ENCODE data around the gene CAGE1. TPM values are rescaled to one million over a fixed set of nuclear protein-coding genes. Genes with fewer than 3 reads are reported as not detected.
A peak's percentile ranks its signal among the peaks of the same experiment; 100 is the strongest.

Gene CAGE1
- total RNA-seq, 2 donors from 2014 or later: 0.15 to 0.22 TPM

DNA sequence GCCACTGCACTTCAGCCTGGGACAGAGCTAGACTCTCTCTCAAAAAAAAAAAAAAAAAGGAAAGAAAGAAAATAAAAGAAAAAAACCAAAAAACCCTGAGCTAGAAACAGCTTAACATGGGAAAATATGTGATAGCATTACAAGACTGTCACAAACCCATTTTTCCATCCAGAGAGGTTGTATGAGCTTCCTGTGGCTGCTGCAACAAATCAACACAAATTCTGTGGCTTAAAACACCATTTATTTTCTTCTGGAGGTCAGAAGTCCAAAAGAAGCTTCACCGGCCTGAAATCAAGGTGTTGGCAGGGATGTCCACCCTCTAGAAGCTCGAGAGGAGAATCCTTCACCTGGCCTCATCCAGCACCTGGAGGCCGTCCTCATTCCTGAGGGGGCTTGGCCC, 54.9 kb downstream of the CAGE1 start:
- H3K9me3 Mint-ChIP-seq: peaks cover 8% of the 10 kb centered on the region
- no peak overlapping the region for H3K4me3 Mint-ChIP-seq
- H3K27ac Mint-ChIP-seq: no peak overlapping the region
- no peaks in the 10 kb centered on the region for H3K27me3 Mint-ChIP-seq (ENCODE audit: insufficient read depth)
- H3K27me3 ChIP-seq (ENCODE audit: control insufficient read depth, insufficient read depth, low read length, poor library complexity, severe bottlenecking): no peaks in the 10 kb centered on the region
- H3K4me1 Mint-ChIP-seq: peaks cover 21% of the 10 kb centered on the region
- WGBS, 2 experiments (ENCODE audit: insufficient coverage in 1 of 2, insufficient read length in 1 of 2): 91 to 97% methylated on average over 3 of the region's 3 CpGs
- H3K36me3 ChIP-seq (ENCODE audit: control insufficient read depth, insufficient read depth, low read length): no peaks in the 10 kb centered on the region
- H3K9ac ChIP-seq (ENCODE audit: extremely low read depth, low read length, poor library complexity, severe bottlenecking): no peak overlapping the region
- peaks cover 7% of the 10 kb centered on the region for H3K4me1 ChIP-seq (ENCODE audit: control insufficient read depth, insufficient read depth, low read length)
- DNase-seq: no peak
- no peak overlapping the region for H3K27ac ChIP-seq (ENCODE audit: low read depth, low read length)
- no peak overlapping the region for H3K4me3 ChIP-seq (ENCODE audit: low read length)
- H3K36me3 Mint-ChIP-seq (ENCODE audit: low read depth): no peaks in the 10 kb centered on the region
- H3K9me3 ChIP-seq (ENCODE audit: control insufficient read depth, low read length): peaks cover 14% of the 10 kb centered on the region
- no peak for TF ChIP-seq CTCF (conservative IDR thresholded peaks at IDR 0.05)

GRCh38 chr6:7332090-7332745, 57.3 kb downstream of the CAGE1 start:
- no peak overlapping the region for H3K4me3 Mint-ChIP-seq
- peaks cover 2% of the 10 kb centered on the region for H3K27me3 Mint-ChIP-seq (ENCODE audit: insufficient read depth)
- H3K36me3 ChIP-seq (ENCODE audit: control insufficient read depth, insufficient read depth, low read length): no peaks in the 10 kb centered on the region
- peak overlapping the region; percentile 14 for H3K4me3 ChIP-seq (ENCODE audit: low read length)
- peaks cover 18% of the 10 kb centered on the region for H3K4me1 Mint-ChIP-seq
- TF ChIP-seq CTCF (conservative IDR thresholded peaks at IDR 0.05): no peak
- H3K9ac ChIP-seq (ENCODE audit: extremely low read depth, low read length, poor library complexity, severe bottlenecking): no peak overlapping the region
- peak overlapping the region; percentile 2 for H3K27ac Mint-ChIP-seq
- no peaks in the 10 kb centered on the region for H3K36me3 Mint-ChIP-seq (ENCODE audit: low read depth)
- H3K4me1 ChIP-seq (ENCODE audit: control insufficient read depth, insufficient read depth, low read length): peaks cover 7% of the 10 kb centered on the region
- peak; percentile 66 for DNase-seq
- 79 to 80% methylated on average over 5 to 8 of the region's 8 CpGs for WGBS, 2 experiments (ENCODE audit: insufficient coverage in 1 of 2, insufficient read length in 1 of 2)
- no peaks in the 10 kb centered on the region for H3K9me3 Mint-ChIP-seq
- no peaks in the 10 kb centered on the region for H3K27me3 ChIP-seq (ENCODE audit: control insufficient read depth, insufficient read depth, low read length, poor library complexity, severe bottlenecking)
- H3K9me3 ChIP-seq (ENCODE audit: control insufficient read depth, low read length): peaks cover 7% of the 10 kb centered on the region
- H3K27ac ChIP-seq (ENCODE audit: low read depth, low read length): no peak overlapping the region

DNA sequence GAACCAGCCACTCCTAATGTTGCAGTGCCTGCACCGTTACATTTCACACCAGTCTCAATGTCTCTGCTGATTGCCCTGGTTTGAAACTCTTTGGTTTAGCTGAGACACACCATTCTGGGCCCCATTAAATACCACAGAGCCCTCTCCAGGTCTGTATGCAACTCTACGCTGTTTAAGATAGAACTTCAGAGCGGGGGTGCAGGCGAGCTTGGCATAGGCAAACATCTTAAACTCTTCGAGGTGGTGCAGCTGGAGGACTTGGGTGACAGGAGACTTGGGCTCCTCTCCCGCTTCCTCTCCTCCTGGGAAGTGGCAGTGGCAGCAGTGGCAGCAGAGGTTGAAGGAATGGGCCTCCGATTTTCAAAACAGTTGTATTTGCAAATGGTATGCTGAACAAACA, 58.1 kb downstream of the CAGE1 start:
- TF ChIP-seq CTCF (conservative IDR thresholded peaks at IDR 0.05): no peak
- WGBS, 2 experiments (ENCODE audit: insufficient coverage in 1 of 2, insufficient read length in 1 of 2): 93% methylated on average over 4 to 7 of the region's 7 CpGs
- Mint-ChIP-seq H3K4me3 (no peak overlapping the region), H3K27ac (no peak overlapping the region), H3K9me3 (no peaks in the 10 kb centered on the region), H3K27me3 (ENCODE audit: insufficient read depth) (peaks cover 2% of the 10 kb centered on the region), H3K36me3 (ENCODE audit: low read depth) (no peaks in the 10 kb centered on the region), H3K4me1 (peaks cover 18% of the 10 kb centered on the region)
- H3K9me3 ChIP-seq (ENCODE audit: control insufficient read depth, low read length): no peaks in the 10 kb centered on the region
- H3K4me1 ChIP-seq (ENCODE audit: control insufficient read depth, insufficient read depth, low read length): peaks cover 7% of the 10 kb centered on the region
- H3K36me3 ChIP-seq (ENCODE audit: control insufficient read depth, insufficient read depth, low read length): no peaks in the 10 kb centered on the region
- no peak overlapping the region for H3K4me3 ChIP-seq (ENCODE audit: low read length)
- H3K9ac ChIP-seq (ENCODE audit: extremely low read depth, low read length, poor library complexity, severe bottlenecking): no peak overlapping the region
- no peak overlapping the region for H3K27ac ChIP-seq (ENCODE audit: low read depth, low read length)
- DNase-seq: no peak
- H3K27me3 ChIP-seq (ENCODE audit: control insufficient read depth, insufficient read depth, low read length, poor library complexity, severe bottlenecking): no peaks in the 10 kb centered on the region
